ENCODE results near the gene DIS3.
A peak's percentile ranks its signal among the peaks of the same experiment; 100 is the strongest.
"Not testable (repeated sequence)": the region's sequence is repeated elsewhere in the genome, so short reads cannot be mapped to it uniquely, and the experiment has no call there.

Gene DIS3

DNA sequence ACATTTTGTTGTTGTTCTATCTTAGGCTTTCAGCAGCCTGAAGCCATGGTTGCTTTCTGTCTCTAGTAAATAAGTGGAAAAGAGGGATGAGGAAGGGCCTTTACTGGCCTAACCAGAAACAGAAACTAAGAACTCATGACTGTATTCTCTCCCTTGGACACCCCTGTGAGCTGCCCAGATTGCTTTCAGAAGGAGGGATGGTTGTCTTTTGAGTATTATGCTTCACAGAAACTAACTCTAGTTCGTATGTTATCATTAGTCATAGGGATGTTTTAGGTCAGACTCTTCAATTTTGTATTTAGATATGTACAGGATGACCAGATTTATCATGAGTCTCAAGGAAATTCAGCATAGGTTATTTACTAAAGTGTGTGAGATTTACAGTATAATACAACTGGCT lies 36.4 kb downstream of the DIS3 start:
- DNase-seq (ENCODE audit: low read depth in 4 of 4, low spot score in 1 of 4): no peak

DNA sequence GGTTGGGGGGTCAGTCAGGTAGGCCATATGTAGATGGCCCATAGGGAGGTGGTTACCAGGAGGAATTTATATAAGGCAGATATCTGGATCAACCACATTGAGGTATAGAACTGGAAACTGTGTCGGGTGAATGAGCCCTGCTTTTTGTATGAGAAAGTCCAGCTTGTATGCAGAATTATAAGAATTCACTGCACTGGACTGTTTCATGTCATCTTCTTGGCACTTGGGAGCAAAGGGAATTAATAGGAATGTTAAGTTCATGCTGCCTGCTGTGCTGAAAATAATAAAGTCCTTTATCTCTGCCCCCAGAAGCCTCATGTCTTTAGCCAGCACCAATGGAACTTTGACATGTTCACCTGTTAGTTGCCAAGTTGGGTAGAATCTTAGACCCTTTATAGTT lies 41.7 kb downstream of the DIS3 start:
- DNase-seq (ENCODE audit: low read depth in 4 of 4, low spot score in 1 of 4): no peak

DNA sequence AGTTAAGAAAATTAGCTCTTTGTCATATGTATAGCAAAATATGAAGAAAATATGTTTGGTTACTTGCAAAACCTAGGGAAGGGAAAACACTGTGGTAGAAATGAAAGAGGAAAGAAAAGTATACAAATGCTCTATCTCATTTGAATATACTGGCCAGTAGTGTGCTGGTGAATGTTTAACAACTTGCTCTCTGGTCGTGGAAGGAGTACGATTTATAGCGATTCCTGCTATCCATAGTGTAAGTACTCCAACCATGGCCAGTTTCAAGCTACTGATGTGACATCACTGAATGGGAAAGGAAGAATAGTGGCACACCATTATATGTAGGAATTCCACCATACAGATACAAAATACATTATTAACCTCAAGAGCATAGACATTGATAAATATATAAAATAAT lies 44.7 kb downstream of the DIS3 start:
- DNase-seq (ENCODE audit: low read depth in 4 of 4, low spot score in 1 of 4): no peak

DNA sequence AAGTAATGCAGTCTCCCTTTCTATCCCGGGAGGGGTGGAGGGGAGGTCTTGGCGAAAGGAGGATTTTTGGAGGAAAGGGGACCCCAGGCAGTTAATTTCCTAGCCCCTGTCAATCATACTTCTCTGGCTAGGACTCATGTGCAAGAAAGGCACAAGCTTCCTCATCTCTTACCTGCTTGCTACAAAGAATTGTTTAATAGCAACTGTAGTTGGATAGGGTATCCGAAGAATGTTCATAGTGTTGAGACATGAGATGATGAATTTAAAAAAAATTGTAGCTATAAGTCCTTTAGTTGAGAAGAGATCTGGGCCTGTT lies 53.5 kb downstream of the DIS3 start:
- DNase-seq (ENCODE audit: low read depth in 4 of 4, low spot score in 1 of 4): no peak

DNA sequence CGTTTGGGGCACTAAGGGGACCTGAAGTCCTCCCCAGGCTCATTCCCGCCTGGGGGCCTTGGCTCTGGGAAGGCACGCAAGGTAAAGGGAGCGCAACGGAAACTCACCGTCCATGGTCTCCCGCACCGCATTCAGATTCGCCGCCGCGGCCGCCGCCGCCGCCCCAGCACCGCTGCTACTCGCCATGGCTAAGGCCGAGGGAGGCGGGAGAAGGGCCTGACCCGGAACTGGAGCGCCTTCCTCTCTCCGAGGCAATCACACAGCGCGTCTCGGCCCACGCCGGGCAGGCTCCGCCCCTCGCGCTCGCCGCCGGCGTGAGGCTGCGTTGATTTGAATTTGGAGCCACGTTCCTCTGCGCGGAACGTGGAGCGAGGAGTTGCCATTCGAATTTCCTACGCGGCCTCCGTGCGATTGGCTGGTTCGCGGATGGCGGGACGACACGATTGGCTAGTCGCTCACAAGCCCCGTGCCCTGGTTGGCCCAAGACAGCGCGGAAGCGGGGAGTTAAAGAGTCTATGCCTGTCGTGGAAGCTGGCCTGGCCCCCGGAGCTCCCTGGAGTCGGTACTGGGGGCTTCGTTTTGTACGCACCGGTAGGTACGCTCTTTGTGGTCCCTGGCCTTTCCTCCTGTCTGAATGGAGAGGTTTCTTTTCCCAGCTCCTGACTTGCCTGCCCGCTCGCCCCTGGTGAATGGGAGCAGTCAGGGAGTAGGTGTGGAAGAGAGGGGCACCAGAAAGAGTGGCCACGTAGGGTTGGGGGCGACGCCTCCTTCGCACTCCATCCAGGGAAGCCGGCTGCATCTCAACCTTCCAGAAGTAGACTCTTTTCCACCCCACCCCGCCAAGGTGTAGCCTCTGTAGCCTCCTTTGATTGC lies 54.0 kb downstream of the DIS3 start, which contains the start of the genes BORA and MZT1:
BORA (plus strand) TSS at position 507 of the 873 bp plus-strand sequence. CDS start 1,018 bp downstream, outside the sequence.
MZT1 (minus strand) TSS at position 213 of the 873 bp plus-strand sequence; CDS start at position 186, 27 bp downstream.
- peak; percentile 85 to 93 (median 88) for DNase-seq (ENCODE audit: low read depth in 4 of 4, low spot score in 1 of 4)

GRCh38 chr13:72726726-72727416 lies 54.8 kb downstream of the DIS3 start:
- DNase-seq (ENCODE audit: low read depth in 4 of 4, low spot score in 1 of 4): peak in 2 of 4 experiments; percentile 25 to 28

GRCh38 chr13:72726185-72726584 lies 55.5 kb downstream of the DIS3 start:
- not testable (repeated sequence) for DNase-seq (ENCODE audit: low read depth in 4 of 4, low spot score in 1 of 4)

DNA sequence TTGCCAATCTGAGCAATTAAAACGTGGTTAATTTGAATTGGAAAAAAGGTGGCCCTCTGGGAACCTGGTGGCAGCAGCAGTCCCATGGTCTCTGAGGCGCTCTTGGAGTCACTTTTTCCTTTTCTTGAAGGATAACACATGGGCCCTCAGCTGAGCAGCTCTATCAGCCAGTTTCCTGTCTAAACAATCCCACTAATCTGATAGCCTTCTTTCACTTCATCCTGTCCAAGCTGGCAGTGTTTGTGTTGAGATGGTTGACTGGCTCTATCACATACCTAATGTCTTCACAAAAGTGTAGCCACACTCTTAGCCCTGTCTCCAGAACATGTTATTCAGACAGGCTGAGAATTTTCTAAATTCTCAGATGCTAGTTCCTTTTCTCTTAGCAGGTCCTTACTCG lies 64.9 kb downstream of the DIS3 start:
- no peak for DNase-seq (ENCODE audit: low read depth in 4 of 4, low spot score in 1 of 4)
